ENCODE data around the gene XRCC2.

The XRCC2 gene

GRCh38 chr7:152608208-152608607 lies 67.7 kb downstream of the XRCC2 start:
- DNase-seq, result no peak

DNA sequence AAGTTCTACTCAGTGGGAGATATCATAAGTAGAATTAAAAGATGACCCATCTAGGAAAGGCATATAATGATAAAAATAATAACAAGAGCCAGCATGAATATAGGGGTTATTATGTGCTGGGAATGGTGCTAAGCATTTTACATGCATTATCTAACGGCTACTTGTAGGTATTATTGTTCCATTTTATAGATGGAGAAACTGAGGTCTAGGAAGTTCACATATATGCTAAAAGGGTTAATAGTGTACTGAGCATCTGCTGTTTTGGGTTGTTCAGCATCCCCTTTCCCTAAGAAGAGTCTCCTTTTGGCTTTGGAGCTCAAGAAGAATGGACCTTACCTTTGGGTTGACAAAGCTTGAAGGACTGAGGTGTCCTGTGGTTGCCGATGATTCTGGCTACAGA lies 68.9 kb downstream of the XRCC2 start:
- DNase-seq, result no peak

- DNase-seq, result no peak
Observed at GRCh38 chr7:152602962-152603361, 73.0 kb downstream of the XRCC2 start.

GRCh38 chr7:152601305-152601798 lies 74.6 kb downstream of the XRCC2 start:
- no peak for DNase-seq

GRCh38 chr7:152600266-152600665 lies 75.7 kb downstream of the XRCC2 start:
- no peak for DNase-seq

- DNase-seq, result no peak
Observed at GRCh38 chr7:152597507-152597906, 78.4 kb downstream of the XRCC2 start.

DNA sequence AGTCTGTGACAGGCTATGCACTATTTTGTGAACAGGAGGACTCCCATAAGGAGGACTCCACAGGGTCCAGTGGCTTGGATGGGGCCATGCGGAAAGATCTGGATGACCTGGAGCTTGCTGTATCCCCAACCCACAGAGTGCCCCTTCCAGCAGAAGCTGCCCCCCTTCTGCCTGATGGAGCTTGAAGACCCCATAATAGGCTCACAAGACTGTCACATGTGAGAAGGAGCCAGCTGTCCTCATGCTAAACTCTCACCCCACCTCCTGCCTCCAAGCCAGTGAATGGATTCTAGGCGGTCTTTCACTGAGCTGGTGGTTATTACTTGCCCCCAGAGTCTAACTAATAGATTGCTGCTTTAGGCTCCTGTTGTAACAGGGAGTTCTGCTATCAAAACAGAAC lies 79.1 kb downstream of the XRCC2 start:
- no peak for DNase-seq

Measured in central memory CD4-positive, alpha-beta T cell (primary cell).